Measurements from ENCODE around the gene ZNF384. TPM values are rescaled to one million over a fixed set of nuclear protein-coding genes. Genes with fewer than 3 reads are reported as not detected.

Gene ZNF384
- total and polyA plus RNA-seq, 7 donors, result 22.7 to 40.3 (median 28.8) TPM

DNA sequence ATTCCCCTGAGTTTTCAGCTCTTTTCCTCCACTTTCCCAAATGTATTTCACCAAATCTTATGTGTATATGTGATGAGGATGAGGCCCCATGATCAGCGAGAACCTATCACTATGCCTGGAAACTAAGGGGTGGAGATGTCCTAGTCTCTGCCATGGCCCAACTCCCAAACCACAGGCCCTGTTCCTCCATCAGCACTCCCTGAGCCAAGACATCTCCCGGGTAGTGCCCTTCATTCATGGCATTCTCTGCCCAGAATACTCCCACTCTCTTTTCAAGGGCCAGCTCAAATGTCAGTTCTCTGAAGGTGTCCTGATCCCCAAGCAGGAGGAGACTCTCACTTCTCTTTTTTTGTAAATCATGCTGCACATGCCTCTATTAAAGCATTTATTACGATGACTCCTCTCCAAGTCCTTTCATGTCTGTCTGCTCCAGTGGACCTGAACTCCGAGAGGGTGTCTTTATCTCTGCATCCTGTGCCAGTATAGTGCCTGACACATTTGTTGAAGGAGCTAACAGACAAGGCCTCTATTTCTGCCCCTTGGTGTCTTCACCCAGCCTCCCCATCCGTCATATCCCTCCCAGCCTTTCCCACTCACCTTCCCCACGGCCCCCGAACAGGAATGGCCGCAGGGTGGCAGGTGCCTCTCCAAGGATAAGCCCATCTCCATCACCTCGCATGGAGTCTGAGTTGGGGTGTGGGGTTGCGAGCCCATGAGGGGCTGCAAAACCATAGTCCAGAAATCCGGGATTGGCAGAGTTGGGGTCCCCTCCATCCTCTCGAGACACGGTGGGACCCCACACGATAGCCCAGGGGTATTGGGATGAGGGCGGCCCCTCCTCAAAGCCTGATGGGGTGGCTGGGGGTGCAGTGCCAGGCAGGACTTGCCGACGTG is 7.8 kb upstream of the ZNF384 start:
- no peak overlapping the region for H3K4me3 ChIP-seq
- WGBS, 2 donors, result 72 to 83% methylated on average over 17 of the region's 17 CpGs
- TF ChIP-seq POLR2A (IDR thresholded peaks at IDR 0.05), result no peak
- TF ChIP-seq, protein P1, sequence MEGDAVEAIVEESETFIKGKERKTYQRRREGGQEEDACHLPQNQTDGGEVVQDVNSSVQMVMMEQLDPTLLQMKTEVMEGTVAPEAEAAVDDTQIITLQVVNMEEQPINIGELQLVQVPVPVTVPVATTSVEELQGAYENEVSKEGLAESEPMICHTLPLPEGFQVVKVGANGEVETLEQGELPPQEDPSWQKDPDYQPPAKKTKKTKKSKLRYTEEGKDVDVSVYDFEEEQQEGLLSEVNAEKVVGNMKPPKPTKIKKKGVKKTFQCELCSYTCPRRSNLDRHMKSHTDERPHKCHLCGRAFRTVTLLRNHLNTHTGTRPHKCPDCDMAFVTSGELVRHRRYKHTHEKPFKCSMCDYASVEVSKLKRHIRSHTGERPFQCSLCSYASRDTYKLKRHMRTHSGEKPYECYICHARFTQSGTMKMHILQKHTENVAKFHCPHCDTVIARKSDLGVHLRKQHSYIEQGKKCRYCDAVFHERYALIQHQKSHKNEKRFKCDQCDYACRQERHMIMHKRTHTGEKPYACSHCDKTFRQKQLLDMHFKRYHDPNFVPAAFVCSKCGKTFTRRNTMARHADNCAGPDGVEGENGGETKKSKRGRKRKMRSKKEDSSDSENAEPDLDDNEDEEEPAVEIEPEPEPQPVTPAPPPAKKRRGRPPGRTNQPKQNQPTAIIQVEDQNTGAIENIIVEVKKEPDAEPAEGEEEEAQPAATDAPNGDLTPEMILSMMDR (IDR thresholded peaks at IDR 0.05), result no peak
- TF ChIP-seq EP300 (IDR thresholded peaks at IDR 0.05), result no peak
- no peak for TF ChIP-seq POLR2AphosphoS5 (IDR thresholded peaks at IDR 0.05)
- peaks cover 0 to 18% (median 15%) of the 10 kb centered on the region in 4 donors for H3K4me1 ChIP-seq
- intact Hi-C loops (cut with DNase I), result no loop called here
- H3K9me3 ChIP-seq, result no peaks in the 10 kb centered on the region
- DNase-seq, result no peak
- no peaks in the 10 kb centered on the region for H3K36me3 ChIP-seq
- no peak overlapping the region for H3K27ac ChIP-seq
- peaks cover 23 to 64% (median 56%) of the 10 kb centered on the region in 3 donors for H3K27me3 ChIP-seq

DNA sequence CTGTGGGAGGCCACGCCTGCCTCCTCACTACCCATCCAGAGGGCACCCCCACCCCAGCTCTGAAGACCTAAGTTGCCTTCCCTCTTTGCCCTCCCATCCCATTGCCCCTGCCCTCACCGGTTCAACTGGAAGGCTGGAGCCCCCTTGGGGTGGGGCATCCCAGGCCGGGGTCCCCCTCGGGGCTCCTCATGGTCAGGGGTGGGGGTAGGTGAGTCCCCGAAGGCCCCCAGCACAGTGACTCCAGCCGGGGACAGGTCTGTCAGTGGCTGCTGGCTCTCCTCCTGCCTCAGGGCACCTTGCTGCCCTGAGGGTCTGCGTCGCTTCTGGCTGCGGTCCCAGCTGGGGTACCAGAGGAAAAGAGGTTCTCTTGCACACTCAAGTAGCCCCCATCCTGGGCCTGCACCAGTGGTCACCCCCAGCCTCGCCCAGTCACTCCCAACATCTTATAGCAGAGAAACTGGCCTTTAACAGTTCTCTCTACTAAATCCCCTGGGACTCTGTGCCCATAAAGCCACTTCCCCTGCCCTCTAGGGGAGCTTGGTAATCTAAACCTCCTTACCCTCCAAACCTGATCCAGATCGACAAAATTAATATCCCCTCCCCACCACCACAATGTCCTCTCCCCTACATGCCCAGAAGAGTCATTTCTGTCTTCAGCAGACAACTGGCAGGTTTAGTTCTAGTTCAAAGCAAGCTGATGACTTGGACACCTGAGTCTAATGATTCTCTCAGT is 6.3 kb upstream of the ZNF384 start:
- peaks cover 0 to 14% (median 11%) of the 10 kb centered on the region in 4 donors for H3K4me1 ChIP-seq
- no peak for DNase-seq
- no peak overlapping the region for H3K4me3 ChIP-seq
- intact Hi-C loops (cut with DNase I), result no loop called here
- TF ChIP-seq POLR2AphosphoS5 (IDR thresholded peaks at IDR 0.05) (no peak), EP300 (IDR thresholded peaks at IDR 0.05) (no peak), POLR2A (IDR thresholded peaks at IDR 0.05) (no peak)
- TF ChIP-seq, protein P1 (IDR thresholded peaks at IDR 0.05), result no peak
- H3K27ac ChIP-seq, result no peak overlapping the region
- WGBS, 2 donors, result 58 to 78% methylated on average over 11 of the region's 11 CpGs
- no peaks in the 10 kb centered on the region for H3K36me3 ChIP-seq
- no peaks in the 10 kb centered on the region for H3K9me3 ChIP-seq
- peaks cover 11 to 49% (median 45%) of the 10 kb centered on the region in 3 donors for H3K27me3 ChIP-seq

DNA sequence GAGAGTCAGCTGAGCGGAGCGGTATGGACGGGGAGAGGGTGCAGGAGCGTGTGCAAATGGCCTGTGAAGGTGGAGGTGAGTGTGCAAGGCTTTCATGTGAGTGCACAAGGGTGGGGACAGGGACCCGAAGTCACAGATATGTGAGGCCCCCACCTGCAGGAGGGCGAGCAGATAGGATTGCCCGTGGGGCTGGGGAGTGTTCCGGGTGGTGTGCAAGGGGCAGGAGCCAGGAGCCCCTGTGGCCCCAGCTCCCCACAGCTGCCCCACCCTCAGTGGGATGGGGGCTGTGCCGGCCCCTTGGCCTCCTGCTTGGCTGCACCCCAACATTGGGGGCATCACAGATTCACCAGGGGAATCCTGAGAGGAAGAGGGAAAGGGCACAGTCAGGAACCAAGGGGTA is 5.5 kb upstream of the ZNF384 start:
- TF ChIP-seq, protein P1 (IDR thresholded peaks at IDR 0.05), result no peak
- TF ChIP-seq POLR2AphosphoS5 (IDR thresholded peaks at IDR 0.05), result no peak
- no peak for TF ChIP-seq EP300 (IDR thresholded peaks at IDR 0.05)
- TF ChIP-seq POLR2A (IDR thresholded peaks at IDR 0.05), result no peak
- 50 to 82% methylated on average over 9 of the region's 9 CpGs for WGBS, 2 donors
- Histone ChIP-seq H3K4me1 (peaks cover 0 to 13% (median 11%) of the 10 kb centered on the region in 4 donors), H3K36me3 (no peaks in the 10 kb centered on the region), H3K27ac (no peak overlapping the region), H3K4me3 (no peak overlapping the region), H3K27me3 (peaks cover 4 to 41% (median 37%) of the 10 kb centered on the region in 3 donors), H3K9me3 (no peaks in the 10 kb centered on the region)
- intact Hi-C loops (cut with DNase I), result no loop called here
- DNase-seq, result no peak

DNA sequence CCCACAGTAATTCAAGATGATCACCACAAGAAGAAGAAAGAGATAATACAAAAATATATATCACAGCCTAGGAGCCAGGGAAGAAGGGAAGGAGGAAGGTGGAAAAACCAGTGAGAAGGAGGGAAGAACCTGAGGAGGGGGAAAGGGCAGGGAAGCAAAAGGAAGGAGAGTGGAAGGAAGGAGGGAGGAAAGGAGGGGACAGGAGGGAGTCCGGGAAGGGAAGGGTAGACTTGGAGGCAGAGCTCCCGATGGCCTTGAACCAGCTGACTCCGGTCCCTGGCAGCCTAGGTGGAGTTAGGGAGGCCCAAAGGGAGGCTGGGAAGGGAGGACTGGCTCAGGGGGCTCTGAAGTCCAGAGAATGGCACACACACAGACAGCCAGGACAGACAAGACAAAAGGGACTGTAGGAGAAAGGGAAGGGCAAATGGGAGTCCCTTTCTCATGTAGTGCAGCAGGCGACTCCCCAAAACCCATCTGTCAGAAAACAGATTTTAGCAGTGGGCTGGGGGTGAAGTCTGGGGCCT is 4.7 kb upstream of the ZNF384 start:
- Histone ChIP-seq H3K27me3 (peaks cover 4 to 33% (median 29%) of the 10 kb centered on the region in 3 donors), H3K27ac (no peak overlapping the region), H3K4me3 (no peak overlapping the region), H3K9me3 (no peaks in the 10 kb centered on the region), H3K36me3 (no peaks in the 10 kb centered on the region), H3K4me1 (peaks cover 0 to 11% (median 10%) of the 10 kb centered on the region in 4 donors)
- no peak for TF ChIP-seq POLR2AphosphoS5 (IDR thresholded peaks at IDR 0.05)
- TF ChIP-seq EP300 (IDR thresholded peaks at IDR 0.05), result no peak
- no peak for TF ChIP-seq POLR2A (IDR thresholded peaks at IDR 0.05)
- TF ChIP-seq, protein P1 (IDR thresholded peaks at IDR 0.05), result no peak
- 63 to 86% methylated on average over 4 of the region's 4 CpGs for WGBS, 2 donors
- intact Hi-C loops (cut with DNase I), result no loop called here
- DNase-seq, result no peak

All from sigmoid colon (tissue), 7 donors.